Measurements from ENCODE around the gene KAZN. TPM values are rescaled to one million over a fixed set of nuclear protein-coding genes. Genes with fewer than 3 reads are reported as not detected.

KAZN gene
- total RNA-seq, 3 donors from 2014 or later, result 12.2 to 16.4 (median 16.2) TPM

- DNase-seq (ENCODE audit: low spot score in 2 of 2), result no peak
- H3K36me3 ChIP-seq, result no peaks in the 10 kb centered on the region
These were observed 263.8 kb downstream of the KAZN start for GRCh38 chr1:14862114-14862771.

GRCh38 chr1:14865106-14865505 lies 266.6 kb downstream of the KAZN start:
- Histone ChIP-seq H3K4me1 (no peaks in the 10 kb centered on the region), H3K27me3 (no peaks in the 10 kb centered on the region), H3K4me3 (no peak overlapping the region), H3K36me3 (no peaks in the 10 kb centered on the region), H3K27ac (no peak overlapping the region), H3K9me3 (no peaks in the 10 kb centered on the region)
- intact Hi-C loops (cut with DNase I; ENCODE audit: low total_unique reads), result no loop called here
- TF ChIP-seq POLR2AphosphoS5 (IDR thresholded peaks at IDR 0.05) (no peak), POLR2A (IDR thresholded peaks at IDR 0.05) (no peak), CTCF (IDR thresholded peaks at IDR 0.05) (no peak)
- no peak for DNase-seq (ENCODE audit: low spot score in 2 of 2)

More at GRCh38 chr1:14862114-14862771, 263.8 kb downstream of the KAZN start:
- Histone ChIP-seq H3K9me3 (no peaks in the 10 kb centered on the region), H3K4me1 (no peaks in the 10 kb centered on the region), H3K4me3 (no peak overlapping the region), H3K27ac (no peak overlapping the region), H3K27me3 (no peaks in the 10 kb centered on the region)
- intact Hi-C loops (cut with DNase I; ENCODE audit: low total_unique reads), result no loop called here
- TF ChIP-seq CTCF (IDR thresholded peaks at IDR 0.05), result no peak
- no peak for TF ChIP-seq POLR2A (IDR thresholded peaks at IDR 0.05)
- no peak for TF ChIP-seq POLR2AphosphoS5 (IDR thresholded peaks at IDR 0.05)

GRCh38 chr1:14866911-14867612 lies 268.6 kb downstream of the KAZN start:
- intact Hi-C loops (cut with DNase I; ENCODE audit: low total_unique reads), result no loop called here
- TF ChIP-seq CTCF (IDR thresholded peaks at IDR 0.05) (no peak), POLR2A (IDR thresholded peaks at IDR 0.05) (no peak), POLR2AphosphoS5 (IDR thresholded peaks at IDR 0.05) (no peak)
- DNase-seq (ENCODE audit: low spot score in 2 of 2), result no peak
- Histone ChIP-seq H3K27ac (no peak overlapping the region), H3K4me1 (no peaks in the 10 kb centered on the region), H3K27me3 (no peaks in the 10 kb centered on the region), H3K36me3 (no peaks in the 10 kb centered on the region), H3K4me3 (no peak overlapping the region), H3K9me3 (no peaks in the 10 kb centered on the region)

- Histone ChIP-seq H3K4me1 (no peaks in the 10 kb centered on the region), H3K9me3 (no peaks in the 10 kb centered on the region), H3K4me3 (no peak overlapping the region), H3K27ac (no peak overlapping the region), H3K36me3 (no peaks in the 10 kb centered on the region), H3K27me3 (no peaks in the 10 kb centered on the region)
- intact Hi-C loops (cut with DNase I; ENCODE audit: low total_unique reads), result no loop called here
- TF ChIP-seq POLR2A (IDR thresholded peaks at IDR 0.05), result no peak
- TF ChIP-seq CTCF (IDR thresholded peaks at IDR 0.05), result no peak
- DNase-seq (ENCODE audit: low spot score in 2 of 2), result no peak
These were observed 270.7 kb downstream of the KAZN start for GRCh38 chr1:14869187-14869586.

- Histone ChIP-seq H3K27me3 (no peaks in the 10 kb centered on the region), H3K36me3 (no peaks in the 10 kb centered on the region), H3K27ac (no peak overlapping the region), H3K9me3 (no peaks in the 10 kb centered on the region), H3K4me3 (no peak overlapping the region), H3K4me1 (no peaks in the 10 kb centered on the region)
- no peak for DNase-seq (ENCODE audit: low spot score in 2 of 2)
- TF ChIP-seq POLR2AphosphoS5 (IDR thresholded peaks at IDR 0.05) (no peak), POLR2A (IDR thresholded peaks at IDR 0.05) (no peak), CTCF (IDR thresholded peaks at IDR 0.05) (no peak)
- intact Hi-C loops (cut with DNase I; ENCODE audit: low total_unique reads), result no loop called here
These were observed 272.9 kb downstream of the KAZN start for GRCh38 chr1:14871218-14871970.
